K562 (cell line): ENCODE results near the gene BTBD17. TPM values are rescaled to one million over a fixed set of nuclear protein-coding genes. Genes with fewer than 3 reads are reported as not detected.

Source experiments
- ETV1 ChIP-seq: fragments of 450-650 bp; conservative IDR thresholded peaks from 2 replicates; pipeline ENCODE4 v1.6.1; 2016; ENCODE audit warnings: missing genetic modification characterization, control low read depth, low read depth, missing compliant biosample characterization
- HDAC6 ChIP-seq: IDR thresholded peaks from 2 replicates; pipeline ENCODE4 v1.6.1; 2012; ENCODE audit warnings: low read depth, mild to moderate bottlenecking, control low read depth, inconsistent platforms, low read length, moderate library complexity
- ILF3 ChIP-seq: fragments of 450-650 bp; IDR thresholded peaks from 2 replicates; pipeline ENCODE4 v1.6.1; 2018; ENCODE audit warnings: antibody characterized with exemption, mild to moderate bottlenecking, moderate library complexity, borderline replicate concordance
- IRF1 ChIP-seq: sonication (generic); formaldehyde crosslinking; IDR thresholded peaks from 2 replicates; pipeline ENCODE4 v1.8.0; 2022; ENCODE audit warnings: missing genetic modification reagents, mild to moderate bottlenecking, borderline replicate concordance
- KDM1A ChIP-seq, 2 experiments: fragments of 450-650 bp; IDR thresholded peaks; 2 replicates each; pipeline ENCODE4 v1.6.1; 2016; ENCODE audit warnings: mild to moderate bottlenecking in 2 of 2
- MEF2A ChIP-seq: IDR thresholded peaks from 2 replicates; pipeline ENCODE4 v1.6.1; 2011; ENCODE audit warnings: low read depth, mild to moderate bottlenecking, low read length, moderate library complexity; ENCODE audit not compliant: control insufficient read depth
- MEF2D ChIP-seq: conservative IDR thresholded peaks from 2 replicates; pipeline ENCODE4 v1.6.1; 2016; ENCODE audit warnings: low read depth, missing genetic modification characterization, missing compliant biosample characterization
- NBN ChIP-seq: fragments of 450-650 bp; IDR thresholded peaks from 2 replicates; pipeline ENCODE4 v1.6.1; 2016; ENCODE audit warnings: low read depth, mild to moderate bottlenecking
- NFE2L1 ChIP-seq: fragments of 450-650 bp; IDR thresholded peaks from 2 replicates; pipeline ENCODE4 v1.6.1; 2016; ENCODE audit warnings: missing genetic modification characterization, low read depth, mild to moderate bottlenecking, missing compliant biosample characterization, moderate library complexity, borderline replicate concordance
- NFIC ChIP-seq: fragments of 450-650 bp; IDR thresholded peaks from 2 replicates; pipeline ENCODE4 v1.6.1; 2017; ENCODE audit warnings: mild to moderate bottlenecking, inconsistent platforms
- OTX1 ChIP-seq: fragments of 450-650 bp; formaldehyde crosslinking; IDR thresholded peaks from 2 replicates; pipeline ENCODE4 v1.4.0; 2022; ENCODE audit warnings: mild to moderate bottlenecking
- PREB ChIP-seq: sonication (generic); formaldehyde crosslinking; IDR thresholded peaks from 2 replicates; pipeline ENCODE4 v1.8.1; 2023; ENCODE audit warnings: mild to moderate bottlenecking, missing genetic modification reagents
- TSHZ1 ChIP-seq: fragments of 250-450 bp; sonication (Bioruptor Pico); IDR thresholded peaks from 2 replicates; pipeline ENCODE4 v1.4.0; 2020; ENCODE audit warnings: mild to moderate bottlenecking, moderate library complexity
- UBTF ChIP-seq, 2 experiments: IDR thresholded peaks; 2 replicates each; pipeline ENCODE4 v1.6.1; 2012; ENCODE audit warnings: improper control_type of control experiment in 2 of 2, low read depth in 2 of 2, low read length in 2 of 2, borderline replicate concordance in 1 of 2
- ZNF12 ChIP-seq: sonication (generic); formaldehyde crosslinking; IDR thresholded peaks from 2 replicates; pipeline ENCODE4 v1.4.0; 2020; ENCODE audit warnings: mild to moderate bottlenecking, missing genetic modification reagents
- ZNF124 ChIP-seq: sonication (generic); formaldehyde crosslinking; IDR thresholded peaks from 2 replicates; pipeline ENCODE4 v1.8.1; 2022; ENCODE audit warnings: missing genetic modification reagents
- ZNF384 ChIP-seq: IDR thresholded peaks from 2 replicates; pipeline ENCODE4 v1.6.1; 2012; ENCODE audit warnings: low read depth, low read length, improper control_type of control experiment
- ZNF639 ChIP-seq, 2 experiments: fragments of 200-800 bp in 1 of 2; sonication (Bioruptor generic) in 1 of 2; sonication (generic) in 1 of 2; formaldehyde crosslinking in 1 of 2; IDR thresholded peaks in 1 of 2; conservative IDR thresholded peaks in 1 of 2; 2 replicates each; pipeline versions ENCODE4 v1.5.0 to v1.6.1; 2016 to 2020; ENCODE audit warnings: missing compliant biosample characterization in 1 of 2, missing genetic modification characterization in 1 of 2, missing genetic modification reagents in 1 of 2
- polyA plus RNA-seq, 8 experiments: library from polyadenylated mRNA; depleted of rRNA in 4 of 8; stranded (reverse) in 5 of 8; unstranded in 3 of 8; fragments of >200 nt; fragmentation: Nextera tagmentation in 2 of 8; fragmentation: Illumina TruSeq in 1 of 8; extraction: Ambion mirVana in 2 of 8; extraction: Trizol in 1 of 8; gene quantifications; 2 replicates each; pipeline versions ENCODE4 v1.2.1 to v1.2.3, GENCODE V29; 2011 to 2014; ENCODE audit warnings: inconsistent platforms in 1 of 8, missing spikeins in 1 of 8
- total RNA-seq, 7 experiments: library from RNA; depleted of rRNA in 6 of 7; stranded (reverse); fragments of >200 nt in 6 of 7; fragmentation: Illumina TruSeq in 2 of 7; extraction: Trizol in 2 of 7; gene quantifications; 2 replicates each; pipeline versions ENCODE4 v1.2.1 to v1.2.3, GENCODE V29; 2011 to 2021; ENCODE audit warnings: low replicate concordance in 1 of 7

Gene BTBD17
- total and polyA plus RNA-seq, 9 of the 15 experiments (the other 6 are each of a cell fraction or from before 2014, with no cell fraction given) = not detected

- TF ChIP-seq TSHZ1 (no peak), PREB (CRISPR knock-in tag) (no peak), NBN (no peak), ILF3 (no peak), ZNF124 (CRISPR knock-in tag) (no peak), ETV1 (tag) (0 out of 2 replicates have a peak, but pooled peaks have one; percentile 40), NFE2L1 (no peak), MEF2A (no peak), HDAC6 (no peak), IRF1 (CRISPR knock-in tag) (no peak), ZNF384 (no peak), NFIC (0 out of 2 replicates have a peak, but pooled peaks have one; percentile 5), ZNF12 (CRISPR knock-in tag) (no peak), KDM1A (IDR thresholded peaks at IDR 0.05) (no peak), UBTF (IDR thresholded peaks at IDR 0.05; ENCODE audit: borderline replicate concordance in 1 of 2, low read depth in 2 of 2, low read length in 2 of 2) (no peak), ZNF639 (CRISPR knock-in tag; conservative IDR thresholded peaks at IDR 0.05 in 1 of 2, IDR thresholded peaks at IDR 0.05 in 1 of 2) (no peak), MEF2D (tag) (peak; percentile 41; the same call in 1 of the 2 replicates), OTX1 (CRISPR knock-in tag) (no peak)
Measured at GRCh38 chr17:74386386-74386785, 24.7 kb upstream of the BTBD17 start (continued).
